ENCODE measurements around the gene CTSE. TPM values are rescaled to one million over a fixed set of nuclear protein-coding genes. Genes with fewer than 3 reads are reported as not detected.
A peak's percentile ranks its signal among the peaks of the same experiment; 100 is the strongest.

The CTSE gene
- total and polyA plus RNA-seq, 2 of the 13 experiments (the other 11 are each of a cell fraction or from before 2014, with no cell fraction given), result 0.50 to 0.69 TPM

DNA sequence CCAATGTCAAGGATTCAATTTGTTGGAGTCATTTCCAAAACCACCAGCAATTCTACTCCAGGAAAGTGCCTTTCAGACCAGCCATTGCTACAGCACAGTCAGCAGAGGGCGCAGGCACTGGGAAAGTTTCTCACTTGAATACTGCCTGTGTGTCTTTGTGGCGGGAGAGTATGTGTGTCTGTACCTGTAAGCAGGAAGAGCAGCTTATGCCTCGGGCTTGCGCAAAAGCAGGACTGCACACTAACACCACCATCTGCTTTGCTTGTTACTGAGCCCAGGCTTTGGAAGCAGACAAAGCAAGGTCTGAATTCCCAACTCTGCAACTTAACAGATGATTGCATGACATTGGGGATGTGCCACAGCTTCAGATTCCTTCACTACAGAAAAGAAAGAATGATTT is 7.0 kb upstream of the CTSE start (continued):
- TF ChIP-seq, protein P1, sequence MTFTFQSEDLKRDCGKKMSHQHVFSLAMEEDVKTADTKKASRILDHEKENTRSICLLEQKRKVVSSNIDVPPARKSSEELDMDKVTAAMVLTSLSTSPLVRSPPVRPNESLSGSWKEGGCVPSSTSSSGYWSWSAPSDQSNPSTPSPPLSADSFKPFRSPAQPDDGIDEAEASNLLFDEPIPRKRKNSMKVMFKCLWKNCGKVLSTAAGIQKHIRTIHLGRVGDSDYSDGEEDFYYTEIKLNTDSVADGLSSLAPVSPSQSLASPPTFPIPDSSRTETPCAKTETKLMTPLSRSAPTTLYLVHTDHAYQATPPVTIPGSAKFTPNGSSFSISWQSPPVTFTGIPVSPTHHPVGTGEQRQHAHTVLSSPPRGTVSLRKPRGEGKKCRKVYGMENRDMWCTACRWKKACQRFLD (CRISPR knock-in tag; IDR thresholded peaks at IDR 0.05; ENCODE audit: borderline replicate concordance), result no peak
- TF ChIP-seq CHCHD3 (CRISPR knock-in tag; IDR thresholded peaks at IDR 0.05) (no peak), CEBPG (CRISPR knock-in tag; IDR thresholded peaks at IDR 0.05) (peak; percentile 94), ZFY (CRISPR knock-in tag; IDR thresholded peaks at IDR 0.05) (peak; percentile 36; the same call in 1 of the 2 replicates), IRF2 (CRISPR knock-in tag; IDR thresholded peaks at IDR 0.05) (peak; percentile 72; the same call in 1 of the 2 replicates), MLLT10 (CRISPR knock-in tag; IDR thresholded peaks at IDR 0.05) (no peak), ZNF431 (CRISPR knock-in tag; IDR thresholded peaks at IDR 0.05; ENCODE audit: borderline replicate concordance, low read depth) (no peak), HNRNPL (IDR thresholded peaks at IDR 0.05; ENCODE audit: low read depth, low read length) (no peak), ELF1 (CRISPR knock-in tag; IDR thresholded peaks at IDR 0.05) (peak; percentile 80), MTF2 (CRISPR knock-in tag; IDR thresholded peaks at IDR 0.05; ENCODE audit: borderline replicate concordance) (0 out of 2 replicates have a peak, but pooled peaks have one; percentile 54), ISX (CRISPR knock-in tag; conservative IDR thresholded peaks at IDR 0.05) (no peak), SNRNP70 (IDR thresholded peaks at IDR 0.05; ENCODE audit: low read depth, low read length) (no peak), FOXO1 (CRISPR knock-in tag; IDR thresholded peaks at IDR 0.05) (peak; percentile 52; the same call in 1 of the 2 replicates), ZFP37 (CRISPR knock-in tag; IDR thresholded peaks at IDR 0.05; ENCODE audit: borderline replicate concordance) (0 out of 2 replicates have a peak, but pooled peaks have one; percentile 32), CBX5 (CRISPR knock-in tag; IDR thresholded peaks at IDR 0.05; ENCODE audit: borderline replicate concordance) (peak; percentile 59; the same call in 1 of the 2 replicates), ZBTB8A (CRISPR knock-in tag; IDR thresholded peaks at IDR 0.05; ENCODE audit: borderline replicate concordance, low read depth) (no peak), DMAP1 (CRISPR knock-in tag; IDR thresholded peaks at IDR 0.05) (peak; percentile 20; the same call in 1 of the 2 replicates), SMAD3 (CRISPR knock-in tag; IDR thresholded peaks at IDR 0.05) (0 out of 2 replicates have a peak, but pooled peaks have one; percentile 52)
- TF ChIP-seq, protein P2, sequence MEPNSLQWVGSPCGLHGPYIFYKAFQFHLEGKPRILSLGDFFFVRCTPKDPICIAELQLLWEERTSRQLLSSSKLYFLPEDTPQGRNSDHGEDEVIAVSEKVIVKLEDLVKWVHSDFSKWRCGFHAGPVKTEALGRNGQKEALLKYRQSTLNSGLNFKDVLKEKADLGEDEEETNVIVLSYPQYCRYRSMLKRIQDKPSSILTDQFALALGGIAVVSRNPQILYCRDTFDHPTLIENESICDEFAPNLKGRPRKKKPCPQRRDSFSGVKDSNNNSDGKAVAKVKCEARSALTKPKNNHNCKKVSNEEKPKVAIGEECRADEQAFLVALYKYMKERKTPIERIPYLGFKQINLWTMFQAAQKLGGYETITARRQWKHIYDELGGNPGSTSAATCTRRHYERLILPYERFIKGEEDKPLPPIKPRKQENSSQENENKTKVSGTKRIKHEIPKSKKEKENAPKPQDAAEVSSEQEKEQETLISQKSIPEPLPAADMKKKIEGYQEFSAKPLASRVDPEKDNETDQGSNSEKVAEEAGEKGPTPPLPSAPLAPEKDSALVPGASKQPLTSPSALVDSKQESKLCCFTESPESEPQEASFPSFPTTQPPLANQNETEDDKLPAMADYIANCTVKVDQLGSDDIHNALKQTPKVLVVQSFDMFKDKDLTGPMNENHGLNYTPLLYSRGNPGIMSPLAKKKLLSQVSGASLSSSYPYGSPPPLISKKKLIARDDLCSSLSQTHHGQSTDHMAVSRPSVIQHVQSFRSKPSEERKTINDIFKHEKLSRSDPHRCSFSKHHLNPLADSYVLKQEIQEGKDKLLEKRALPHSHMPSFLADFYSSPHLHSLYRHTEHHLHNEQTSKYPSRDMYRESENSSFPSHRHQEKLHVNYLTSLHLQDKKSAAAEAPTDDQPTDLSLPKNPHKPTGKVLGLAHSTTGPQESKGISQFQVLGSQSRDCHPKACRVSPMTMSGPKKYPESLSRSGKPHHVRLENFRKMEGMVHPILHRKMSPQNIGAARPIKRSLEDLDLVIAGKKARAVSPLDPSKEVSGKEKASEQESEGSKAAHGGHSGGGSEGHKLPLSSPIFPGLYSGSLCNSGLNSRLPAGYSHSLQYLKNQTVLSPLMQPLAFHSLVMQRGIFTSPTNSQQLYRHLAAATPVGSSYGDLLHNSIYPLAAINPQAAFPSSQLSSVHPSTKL (CRISPR knock-in tag; IDR thresholded peaks at IDR 0.05), result peak; percentile 46; the same call in 1 of the 2 replicates
- TF ChIP-seq, protein P3, sequence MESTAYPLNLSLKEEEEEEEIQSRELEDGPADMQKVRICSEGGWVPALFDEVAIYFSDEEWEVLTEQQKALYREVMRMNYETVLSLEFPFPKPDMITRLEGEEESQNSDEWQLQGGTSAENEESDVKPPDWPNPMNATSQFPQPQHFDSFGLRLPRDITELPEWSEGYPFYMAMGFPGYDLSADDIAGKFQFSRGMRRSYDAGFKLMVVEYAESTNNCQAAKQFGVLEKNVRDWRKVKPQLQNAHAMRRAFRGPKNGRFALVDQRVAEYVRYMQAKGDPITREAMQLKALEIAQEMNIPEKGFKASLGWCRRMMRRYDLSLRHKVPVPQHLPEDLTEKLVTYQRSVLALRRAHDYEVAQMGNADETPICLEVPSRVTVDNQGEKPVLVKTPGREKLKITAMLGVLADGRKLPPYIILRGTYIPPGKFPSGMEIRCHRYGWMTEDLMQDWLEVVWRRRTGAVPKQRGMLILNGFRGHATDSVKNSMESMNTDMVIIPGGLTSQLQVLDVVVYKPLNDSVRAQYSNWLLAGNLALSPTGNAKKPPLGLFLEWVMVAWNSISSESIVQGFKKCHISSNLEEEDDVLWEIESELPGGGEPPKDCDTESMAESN (CRISPR knock-in tag; conservative IDR thresholded peaks at IDR 0.05), result 0 out of 2 replicates have a peak, but pooled peaks have one; percentile 30
- TF ChIP-seq, protein P4, sequence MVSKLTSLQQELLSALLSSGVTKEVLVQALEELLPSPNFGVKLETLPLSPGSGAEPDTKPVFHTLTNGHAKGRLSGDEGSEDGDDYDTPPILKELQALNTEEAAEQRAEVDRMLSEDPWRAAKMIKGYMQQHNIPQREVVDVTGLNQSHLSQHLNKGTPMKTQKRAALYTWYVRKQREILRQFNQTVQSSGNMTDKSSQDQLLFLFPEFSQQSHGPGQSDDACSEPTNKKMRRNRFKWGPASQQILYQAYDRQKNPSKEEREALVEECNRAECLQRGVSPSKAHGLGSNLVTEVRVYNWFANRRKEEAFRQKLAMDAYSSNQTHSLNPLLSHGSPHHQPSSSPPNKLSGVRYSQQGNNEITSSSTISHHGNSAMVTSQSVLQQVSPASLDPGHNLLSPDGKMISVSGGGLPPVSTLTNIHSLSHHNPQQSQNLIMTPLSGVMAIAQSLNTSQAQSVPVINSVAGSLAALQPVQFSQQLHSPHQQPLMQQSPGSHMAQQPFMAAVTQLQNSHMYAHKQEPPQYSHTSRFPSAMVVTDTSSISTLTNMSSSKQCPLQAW (CRISPR knock-in tag; IDR thresholded peaks at IDR 0.05), result 0 out of 2 replicates have a peak, but pooled peaks have one; percentile 32

Data from HepG2 (cell line).